Trophoblast cell (in vitro differentiated cells and primary cell): ENCODE results near the gene FAM156A.
A peak's percentile ranks its signal among the peaks of the same experiment; 100 is the strongest.
"Not testable (repeated sequence)": the region's sequence is repeated elsewhere in the genome, so short reads cannot be mapped to it uniquely, and the experiment has no call there.

Source experiments
- DNase-seq, 2 donors: peaks; one replicate each; pipeline ENCODE4 v3.0.0-alpha.2; 2016
- H2AFZ ChIP-seq: 2 replicates; pipeline ENCODE4 v1.6.1; 2013; ENCODE audit warnings: low read length, moderate library complexity, mild to moderate bottlenecking; ENCODE audit not compliant: insufficient read depth, poor library complexity
- H2AK5ac ChIP-seq: 2 replicates; pipeline ENCODE4 v1.6.1; 2013; ENCODE audit warnings: mild to moderate bottlenecking, low read length
- H2BK120ac ChIP-seq: 2 replicates; pipeline ENCODE4 v1.6.1; 2013; ENCODE audit warnings: low read length, mild to moderate bottlenecking, moderate library complexity; ENCODE audit not compliant: insufficient read depth, poor library complexity
- H2BK12ac ChIP-seq: 2 replicates; pipeline ENCODE4 v1.6.1; 2013; ENCODE audit warnings: mild to moderate bottlenecking, low read length, moderate library complexity
- H2BK5ac ChIP-seq: 2 replicates; pipeline ENCODE4 v1.6.1; 2013; ENCODE audit warnings: low read length, low read depth, moderate library complexity, mild to moderate bottlenecking; ENCODE audit not compliant: poor library complexity
- H3K14ac ChIP-seq: 2 replicates; pipeline ENCODE4 v1.6.1; 2013; ENCODE audit warnings: mild to moderate bottlenecking, low read length
- H3K18ac ChIP-seq: 2 replicates; pipeline ENCODE4 v1.6.1; 2013; ENCODE audit warnings: mild to moderate bottlenecking, low read length
- H3K23ac ChIP-seq: 2 replicates; pipeline ENCODE4 v1.6.1; 2013; ENCODE audit warnings: low read length
- H3K27ac ChIP-seq: 2 replicates; pipeline ENCODE4 v1.5.1; 2013; ENCODE audit warnings: low read depth, mild to moderate bottlenecking, inconsistent platforms, low read length, moderate library complexity
- H3K27me3 ChIP-seq: 2 replicates; pipeline ENCODE4 v1.6.1; 2013; ENCODE audit warnings: inconsistent platforms, mild to moderate bottlenecking, low read length, moderate library complexity; ENCODE audit not compliant: insufficient read depth
- H3K36me3 ChIP-seq, 2 experiments: 1 replicate in 1 of 2; 2 replicates in 1 of 2; pipeline ENCODE4 v1.6.1; 2013; ENCODE audit warnings: low read length in 2 of 2, mild to moderate bottlenecking in 2 of 2, moderate library complexity in 1 of 2; ENCODE audit not compliant: insufficient read depth in 2 of 2, control insufficient read depth in 1 of 2
- H3K4ac ChIP-seq: 2 replicates; pipeline ENCODE4 v1.6.1; 2013; ENCODE audit warnings: low read depth, mild to moderate bottlenecking, low read length, moderate library complexity
- H3K4me1 ChIP-seq, 2 experiments: 1 replicate in 1 of 2; 2 replicates in 1 of 2; pipeline ENCODE4 v1.6.1; 2013; ENCODE audit warnings: low read length in 2 of 2, mild to moderate bottlenecking in 2 of 2, moderate library complexity in 1 of 2; ENCODE audit not compliant: insufficient read depth in 2 of 2, control insufficient read depth in 1 of 2
- H3K4me2 ChIP-seq: 2 replicates; pipeline ENCODE4 v1.6.1; 2013; ENCODE audit warnings: inconsistent platforms, mild to moderate bottlenecking, low read length, moderate library complexity
- H3K4me3 ChIP-seq: 2 replicates; pipeline ENCODE4 v1.5.1; 2013; ENCODE audit warnings: mild to moderate bottlenecking, low read depth, low read length, inconsistent platforms
- H3K79me1 ChIP-seq: one replicate; pipeline ENCODE4 v1.6.1; 2013; ENCODE audit warnings: low read length
- H3K79me2 ChIP-seq: 2 replicates; pipeline ENCODE4 v1.6.1; 2013; ENCODE audit warnings: low read length, mild to moderate bottlenecking; ENCODE audit not compliant: control insufficient read depth, insufficient read depth, poor library complexity
- H3K9ac ChIP-seq: 2 replicates; pipeline ENCODE4 v1.6.1; 2013; ENCODE audit warnings: mild to moderate bottlenecking, low read length
- H3K9me3 ChIP-seq: 2 replicates; pipeline ENCODE4 v1.6.1; 2013; ENCODE audit warnings: low read depth, mild to moderate bottlenecking, control low read depth, inconsistent platforms, low read length; ENCODE audit not compliant: insufficient read depth
- H4K12ac ChIP-seq: 2 replicates; pipeline ENCODE4 v1.6.1; 2013; ENCODE audit warnings: low read depth, mild to moderate bottlenecking, low read length, moderate library complexity
- H4K8ac ChIP-seq: 2 replicates; pipeline ENCODE4 v1.6.1; 2013; ENCODE audit warnings: low read depth, mild to moderate bottlenecking, low read length, moderate library complexity
- H4K91ac ChIP-seq: one replicate; pipeline ENCODE4 v1.6.1; 2013; ENCODE audit warnings: low read depth, mild to moderate bottlenecking, low read length, moderate library complexity
- WGBS: extraction: QIAGEN DNeasy Blood & Tissue Kit; methylation state at CpG from one replicate; pipeline ENCODE4 v1.1.7; 2013; ENCODE audit warnings: missing lambda C conversion rate; ENCODE audit not compliant: insufficient read length, insufficient coverage; ENCODE audit errors: extremely low coverage; 5-methylcytosine and 5-hydroxymethylcytosine counted together

The FAM156A gene

DNA sequence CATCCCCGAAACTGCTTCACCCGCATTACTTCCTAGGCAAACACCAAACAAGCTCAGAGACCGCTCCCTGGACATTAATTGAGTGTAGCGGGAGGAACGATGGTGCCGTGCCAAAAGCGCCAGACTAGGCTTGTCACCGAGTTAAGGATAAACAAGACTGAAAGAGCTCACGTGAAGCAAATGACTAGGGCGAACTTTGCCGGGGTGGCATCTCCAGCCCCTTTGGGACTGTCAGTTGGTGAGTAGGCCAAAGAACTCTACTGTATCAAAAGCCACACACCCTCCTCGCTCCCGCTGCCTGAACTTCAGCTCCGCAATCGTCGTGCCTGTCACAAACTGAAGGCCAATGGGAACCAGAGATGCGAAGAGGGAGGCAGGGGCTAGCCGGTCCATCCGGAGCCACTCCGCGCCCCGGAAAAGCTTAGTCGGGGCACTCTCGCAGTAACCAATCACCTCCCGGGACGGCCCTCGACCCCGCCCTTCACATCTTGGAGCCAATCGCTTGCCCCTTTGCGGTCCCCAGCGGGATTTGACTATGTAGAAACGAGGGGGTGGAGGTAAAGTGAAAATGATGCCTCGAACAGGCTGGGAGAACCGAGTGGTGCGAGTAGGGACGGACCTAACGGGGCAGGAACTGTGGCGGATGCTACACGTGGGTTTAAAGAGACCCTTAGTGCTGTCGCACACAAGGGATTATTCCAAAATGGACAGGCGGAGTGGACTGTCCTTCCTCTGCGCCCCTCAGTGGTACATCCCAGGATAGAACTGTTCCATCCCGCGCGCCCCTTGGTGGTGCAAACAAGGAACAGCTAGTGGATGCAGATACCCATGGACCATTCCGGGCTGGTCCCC, 37.0 kb upstream of the FAM156A start:
- peak overlapping the region; percentile 89 for H3K14ac ChIP-seq
- no peak overlapping the region for H2BK12ac ChIP-seq
- H4K8ac ChIP-seq, result peak overlapping the region; percentile 97
- DNase-seq, result peak; percentile 85 to 87
- no peak overlapping the region for H3K23ac ChIP-seq
- H3K79me2 ChIP-seq, result peaks cover 1% of the 10 kb centered on the region
- peak overlapping the region; percentile 88 for H2BK5ac ChIP-seq
- no peaks in the 10 kb centered on the region for H3K36me3 ChIP-seq
- H3K4me3 ChIP-seq, result peak overlapping the region; percentile 79
- peak overlapping the region; percentile 82 for H3K18ac ChIP-seq
- H2AFZ ChIP-seq, result peak overlapping the region; percentile 78
- peak overlapping the region; percentile 84 for H4K91ac ChIP-seq
- peak overlapping the region; percentile 76 for H3K27ac ChIP-seq
- peak overlapping the region; percentile 85 for H2BK120ac ChIP-seq
- peak overlapping the region; percentile 14 for H2AK5ac ChIP-seq
- WGBS, result no CpG with 5 or more reads among the region's 46 CpGs
- H3K9ac ChIP-seq, result peak overlapping the region; percentile 85
- peaks cover 0 to 5% of the 10 kb centered on the region in 2 experiments for H3K4me1 ChIP-seq
- no peaks in the 10 kb centered on the region for H3K27me3 ChIP-seq
- H4K12ac ChIP-seq, result peak overlapping the region; percentile 65
- peak overlapping the region; percentile 79 for H3K4me2 ChIP-seq
- peaks cover 5% of the 10 kb centered on the region for H3K79me1 ChIP-seq
- no peak overlapping the region for H3K4ac ChIP-seq
- H3K9me3 ChIP-seq, result no peaks in the 10 kb centered on the region

DNA sequence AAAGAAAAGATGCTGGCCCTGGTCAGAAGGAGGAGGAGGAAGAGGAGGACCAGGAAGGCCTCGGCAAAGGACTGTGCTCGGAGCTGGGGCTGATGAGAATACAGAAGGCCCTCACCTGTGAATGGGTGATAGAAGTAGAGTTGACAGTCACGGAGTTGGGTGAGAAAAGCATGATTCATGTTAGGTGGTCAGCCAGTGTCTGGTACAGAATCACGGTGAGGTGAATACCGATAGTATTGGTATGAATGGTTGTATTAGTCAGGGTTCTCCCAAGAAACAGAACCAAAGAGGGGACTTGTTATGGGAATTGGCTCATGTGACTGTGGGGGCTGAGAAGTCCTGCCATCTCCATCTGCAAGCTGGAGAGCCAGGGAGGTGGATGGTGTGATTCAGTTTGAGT, 32.5 kb upstream of the FAM156A start:
- Histone ChIP-seq H3K4ac (no peak overlapping the region), H2AFZ (no peak overlapping the region), H3K18ac (no peak overlapping the region), H3K9ac (no peak overlapping the region), H4K8ac (no peak overlapping the region), H2BK120ac (no peak overlapping the region), H3K27ac (no peak overlapping the region), H2AK5ac (no peak overlapping the region), H3K36me3 (no peaks in the 10 kb centered on the region), H3K4me3 (no peak overlapping the region), H4K91ac (no peak overlapping the region), H3K4me1 (peaks cover 6% of the 10 kb centered on the region in 2 experiments), H4K12ac (no peak overlapping the region), H3K27me3 (no peaks in the 10 kb centered on the region), H3K23ac (no peak overlapping the region), H3K79me2 (peaks cover 1% of the 10 kb centered on the region), H2BK12ac (no peak overlapping the region), H3K9me3 (no peaks in the 10 kb centered on the region), H3K79me1 (peaks cover 5% of the 10 kb centered on the region), H2BK5ac (no peak overlapping the region), H3K14ac (no peak overlapping the region), H3K4me2 (no peak overlapping the region)
- no CpG with 5 or more reads among the region's 5 CpGs for WGBS
- no peak for DNase-seq

DNA sequence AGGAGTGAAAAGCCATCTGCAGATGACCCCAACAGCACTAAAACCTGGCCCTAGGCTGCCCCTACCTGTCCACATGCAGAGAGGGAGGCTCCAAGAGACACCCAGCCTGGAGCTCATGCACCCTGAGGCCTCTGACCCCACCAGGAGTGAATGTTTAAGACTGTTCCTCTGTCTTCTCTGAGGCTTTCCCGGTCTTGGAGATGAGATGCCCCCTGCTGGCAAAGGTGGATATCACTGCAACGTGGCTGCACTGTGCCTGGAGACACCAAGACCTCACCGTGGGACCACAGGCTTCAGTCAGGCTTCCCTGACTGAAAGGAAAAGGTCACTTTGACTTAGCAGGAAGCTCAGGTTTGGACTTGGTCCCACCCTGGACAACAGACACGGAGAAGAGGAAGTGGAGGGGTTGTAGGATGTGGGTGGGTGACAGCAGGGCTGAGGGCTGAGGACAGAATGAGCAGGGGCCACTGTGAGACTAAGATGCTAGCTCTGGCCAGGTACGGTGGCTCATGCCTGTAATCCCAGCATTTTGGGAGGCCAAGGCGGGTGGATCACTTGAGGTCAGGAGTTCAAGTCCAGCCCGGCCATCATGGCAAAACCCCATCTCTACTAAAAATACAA, 31.8 kb upstream of the FAM156A start:
- not testable (repeated sequence) for H3K4me1 ChIP-seq, H3K9ac ChIP-seq, H2AFZ ChIP-seq, H3K18ac ChIP-seq, H4K91ac ChIP-seq, H3K79me1 ChIP-seq, H3K79me2 ChIP-seq, H4K8ac ChIP-seq, H3K27me3 ChIP-seq, H3K23ac ChIP-seq, H2BK5ac ChIP-seq, H2BK12ac ChIP-seq, H3K9me3 ChIP-seq, H3K4me3 ChIP-seq, H2AK5ac ChIP-seq, H3K27ac ChIP-seq, H4K12ac ChIP-seq, H3K14ac ChIP-seq, H3K36me3 ChIP-seq, H3K4me2 ChIP-seq, H3K4ac ChIP-seq, H2BK120ac ChIP-seq
- DNase-seq, result peak; percentile 66 to 79
- no CpG with 5 or more reads among the region's 7 CpGs for whole genome bisulfite sequencing

DNA sequence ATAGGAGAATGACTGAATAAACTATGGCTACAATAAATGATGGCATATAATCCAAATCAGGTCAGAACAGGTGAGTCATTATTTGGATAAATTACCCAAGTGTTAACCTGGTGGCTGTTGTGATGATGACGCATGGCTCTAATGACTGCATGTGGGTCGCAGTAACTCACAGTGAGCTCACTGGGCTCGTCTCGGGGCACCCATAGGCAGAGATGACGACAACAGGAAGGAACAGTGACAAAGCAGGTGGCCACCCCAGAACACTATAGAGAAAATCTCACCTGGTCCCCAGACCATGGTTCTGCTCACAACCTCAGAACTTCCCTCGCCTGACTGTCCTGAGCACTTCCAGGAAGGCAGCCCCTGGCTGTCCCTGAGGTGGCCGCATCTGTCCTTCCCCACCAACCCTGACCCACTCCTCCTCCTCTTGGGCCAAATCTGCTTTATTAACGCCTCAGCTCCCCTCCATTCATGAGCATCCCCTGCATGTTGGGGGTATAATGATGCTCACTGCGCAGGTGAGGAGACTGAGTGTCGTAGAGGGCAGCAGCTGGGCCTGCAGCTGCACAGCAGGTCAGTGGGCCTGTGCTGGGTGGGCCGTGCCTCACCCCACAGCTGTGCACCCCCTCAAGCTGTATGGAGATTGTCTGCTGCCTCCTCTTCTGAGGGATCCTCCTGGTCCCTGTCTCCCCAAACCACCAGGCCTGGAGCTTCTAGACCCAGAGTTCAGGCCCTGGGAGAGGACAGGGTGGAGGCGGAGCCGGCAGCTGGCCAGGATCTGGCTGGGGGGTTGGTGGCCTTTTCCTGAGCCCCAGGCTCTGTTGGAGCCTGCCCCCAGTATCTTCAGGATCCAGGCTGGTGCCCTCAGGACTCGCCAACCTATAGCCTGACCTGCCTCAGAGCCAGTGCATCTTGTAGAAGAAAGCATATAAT, 30.9 kb upstream of the FAM156A start:
- Histone ChIP-seq H3K36me3 (no peaks in the 10 kb centered on the region), H3K9me3 (no peaks in the 10 kb centered on the region), H4K8ac (peak overlapping the region; percentile 56), H3K4me1 (peaks cover 3 to 6% of the 10 kb centered on the region in 2 experiments), H4K12ac (peak overlapping the region; percentile 57), H3K9ac (no peak overlapping the region), H3K14ac (peak overlapping the region; percentile 74), H3K27ac (peak overlapping the region; percentile 53), H3K18ac (peak overlapping the region; percentile 92), H2AK5ac (peak overlapping the region; percentile 74), H4K91ac (peak overlapping the region; percentile 50), H3K4ac (peak overlapping the region; percentile 83), H3K79me1 (no peaks in the 10 kb centered on the region), H3K79me2 (no peaks in the 10 kb centered on the region), H3K27me3 (no peaks in the 10 kb centered on the region), H2BK120ac (peak overlapping the region; percentile 53), H3K23ac (no peak overlapping the region), H3K4me2 (no peak overlapping the region), H2AFZ (peak overlapping the region; percentile 78), H2BK12ac (peak overlapping the region; percentile 49), H3K4me3 (no peak overlapping the region), H2BK5ac (no peak overlapping the region)
- DNase-seq, result peak; percentile 63 to 70
- no CpG with 5 or more reads among the region's 14 CpGs for WGBS
